ENCODE results near the gene BACH1.
A peak's percentile ranks its signal among the peaks of the same experiment; 100 is the strongest.

Gene BACH1

GRCh38 chr21:29295066-29295650, 3.6 kb upstream of the BACH1 start:
- H3K9ac ChIP-seq (ENCODE audit: low read depth, low read length): no peak overlapping the region
- no peaks in the 10 kb centered on the region for H3K27me3 ChIP-seq (ENCODE audit: control insufficient read depth, insufficient read depth, low read length)
- H3K4me2 ChIP-seq (ENCODE audit: low read length): no peak overlapping the region
- no peak overlapping the region for H3K4me3 ChIP-seq (ENCODE audit: low read length)
- H3K4me1 ChIP-seq (ENCODE audit: control insufficient read depth, insufficient read depth, low read length): peaks cover 5% of the 10 kb centered on the region
- no peaks in the 10 kb centered on the region for H3K36me3 ChIP-seq (ENCODE audit: insufficient read depth, low read length)
- H3K9me3 ChIP-seq (replicated peaks; ENCODE audit: low read length): no peaks in the 10 kb centered on the region

GRCh38 chr21:29296446-29296845, 2.3 kb upstream of the BACH1 start:
- peaks cover 12% of the 10 kb centered on the region for H3K4me1 ChIP-seq (ENCODE audit: control insufficient read depth, insufficient read depth, low read length)

GRCh38 chr21:29297483-29298347, 1.0 kb upstream of the BACH1 start:
- H3K9me3 ChIP-seq (replicated peaks; ENCODE audit: low read length): no peaks in the 10 kb centered on the region
- peaks cover 25% of the 10 kb centered on the region for H3K4me1 ChIP-seq (ENCODE audit: control insufficient read depth, insufficient read depth, low read length)
- H3K4me2 ChIP-seq (ENCODE audit: low read length): peak overlapping the region; percentile 77
- no peaks in the 10 kb centered on the region for H3K27me3 ChIP-seq (ENCODE audit: control insufficient read depth, insufficient read depth, low read length)
- H3K36me3 ChIP-seq (ENCODE audit: insufficient read depth, low read length): no peaks in the 10 kb centered on the region
- peak overlapping the region; percentile 64 for H3K4me3 ChIP-seq (ENCODE audit: low read length)
- H3K9ac ChIP-seq (ENCODE audit: low read depth, low read length): peak overlapping the region; percentile 51

More at GRCh38 chr21:29296446-29296845, 2.3 kb upstream of the BACH1 start:
- Histone ChIP-seq H3K9ac (ENCODE audit: low read depth, low read length) (no peak overlapping the region), H3K4me2 (ENCODE audit: low read length) (no peak overlapping the region), H3K9me3 (replicated peaks; ENCODE audit: low read length) (no peaks in the 10 kb centered on the region), H3K27me3 (ENCODE audit: control insufficient read depth, insufficient read depth, low read length) (no peaks in the 10 kb centered on the region), H3K4me3 (ENCODE audit: low read length) (no peak overlapping the region), H3K36me3 (ENCODE audit: insufficient read depth, low read length) (no peaks in the 10 kb centered on the region)

GRCh38 chr21:29299046-29299915, 559 bp downstream of the BACH1 start:
- no peaks in the 10 kb centered on the region for H3K36me3 ChIP-seq (ENCODE audit: insufficient read depth, low read length)
- peaks cover 36% of the 10 kb centered on the region for H3K4me1 ChIP-seq (ENCODE audit: control insufficient read depth, insufficient read depth, low read length)
- H3K9me3 ChIP-seq (replicated peaks; ENCODE audit: low read length): no peaks in the 10 kb centered on the region
- peak overlapping the region; percentile 91 for H3K9ac ChIP-seq (ENCODE audit: low read depth, low read length)
- peak overlapping the region; percentile 77 for H3K4me2 ChIP-seq (ENCODE audit: low read length)
- no peaks in the 10 kb centered on the region for H3K27me3 ChIP-seq (ENCODE audit: control insufficient read depth, insufficient read depth, low read length)
- H3K4me3 ChIP-seq (ENCODE audit: low read length): peak overlapping the region; percentile 92

GRCh38 chr21:29299916-29300806, 1.4 kb downstream of the BACH1 start:
- Histone ChIP-seq H3K9ac (ENCODE audit: low read depth, low read length) (peak overlapping the region; percentile 91), H3K4me3 (ENCODE audit: low read length) (peak overlapping the region; percentile 92), H3K27me3 (ENCODE audit: control insufficient read depth, insufficient read depth, low read length) (no peaks in the 10 kb centered on the region), H3K36me3 (ENCODE audit: insufficient read depth, low read length) (no peaks in the 10 kb centered on the region), H3K4me2 (ENCODE audit: low read length) (peak overlapping the region; percentile 77), H3K9me3 (replicated peaks; ENCODE audit: low read length) (no peaks in the 10 kb centered on the region), H3K4me1 (ENCODE audit: control insufficient read depth, insufficient read depth, low read length) (peaks cover 45% of the 10 kb centered on the region)

- Histone ChIP-seq H3K4me2 (ENCODE audit: low read length) (peak overlapping the region; percentile 77), H3K27me3 (ENCODE audit: control insufficient read depth, insufficient read depth, low read length) (no peaks in the 10 kb centered on the region), H3K4me1 (ENCODE audit: control insufficient read depth, insufficient read depth, low read length) (peaks cover 51% of the 10 kb centered on the region), H3K36me3 (ENCODE audit: insufficient read depth, low read length) (peaks cover under 1% of the 10 kb centered on the region), H3K9me3 (replicated peaks; ENCODE audit: low read length) (no peaks in the 10 kb centered on the region), H3K9ac (ENCODE audit: low read depth, low read length) (peak overlapping the region; percentile 91), H3K4me3 (ENCODE audit: low read length) (peak overlapping the region; percentile 92)
Observed at GRCh38 chr21:29300807-29301138, 2.1 kb downstream of the BACH1 start.

- no peaks in the 10 kb centered on the region for H3K9me3 ChIP-seq (replicated peaks; ENCODE audit: low read length)
- peak overlapping the region; percentile 92 for H3K4me3 ChIP-seq (ENCODE audit: low read length)
- H3K9ac ChIP-seq (ENCODE audit: low read depth, low read length): peak overlapping the region; percentile 91
- H3K36me3 ChIP-seq (ENCODE audit: insufficient read depth, low read length): peaks cover 8% of the 10 kb centered on the region
- no peaks in the 10 kb centered on the region for H3K27me3 ChIP-seq (ENCODE audit: control insufficient read depth, insufficient read depth, low read length)
- peaks cover 56% of the 10 kb centered on the region for H3K4me1 ChIP-seq (ENCODE audit: control insufficient read depth, insufficient read depth, low read length)
- H3K4me2 ChIP-seq (ENCODE audit: low read length): peak overlapping the region; percentile 77
Observed at GRCh38 chr21:29301691-29302090, 3.0 kb downstream of the BACH1 start.

- Histone ChIP-seq H3K36me3 (ENCODE audit: insufficient read depth, low read length) (peaks cover 8% of the 10 kb centered on the region), H3K27me3 (ENCODE audit: control insufficient read depth, insufficient read depth, low read length) (no peaks in the 10 kb centered on the region), H3K4me3 (ENCODE audit: low read length) (peak overlapping the region; percentile 92), H3K4me2 (ENCODE audit: low read length) (peak overlapping the region; percentile 77), H3K9me3 (replicated peaks; ENCODE audit: low read length) (no peaks in the 10 kb centered on the region), H3K9ac (ENCODE audit: low read depth, low read length) (peak overlapping the region; percentile 91), H3K4me1 (ENCODE audit: control insufficient read depth, insufficient read depth, low read length) (peaks cover 56% of the 10 kb centered on the region)
Observed at GRCh38 chr21:29302359-29302875, 3.7 kb downstream of the BACH1 start.

- Histone ChIP-seq H3K4me1 (ENCODE audit: control insufficient read depth, insufficient read depth, low read length) (peaks cover 59% of the 10 kb centered on the region), H3K36me3 (ENCODE audit: insufficient read depth, low read length) (peaks cover 8% of the 10 kb centered on the region), H3K9ac (ENCODE audit: low read depth, low read length) (peak overlapping the region; percentile 91), H3K4me2 (ENCODE audit: low read length) (peak overlapping the region; percentile 77), H3K9me3 (replicated peaks; ENCODE audit: low read length) (no peaks in the 10 kb centered on the region), H3K27me3 (ENCODE audit: control insufficient read depth, insufficient read depth, low read length) (no peaks in the 10 kb centered on the region), H3K4me3 (ENCODE audit: low read length) (peak overlapping the region; percentile 92)
Observed at GRCh38 chr21:29303288-29303687, 4.6 kb downstream of the BACH1 start.

GRCh38 chr21:29304597-29304996, 5.9 kb downstream of the BACH1 start:
- peaks cover 64% of the 10 kb centered on the region for H3K4me1 ChIP-seq (ENCODE audit: control insufficient read depth, insufficient read depth, low read length)
- H3K36me3 ChIP-seq (ENCODE audit: insufficient read depth, low read length): peaks cover 8% of the 10 kb centered on the region
- no peaks in the 10 kb centered on the region for H3K27me3 ChIP-seq (ENCODE audit: control insufficient read depth, insufficient read depth, low read length)
- H3K9me3 ChIP-seq (replicated peaks; ENCODE audit: low read length): no peaks in the 10 kb centered on the region
- peak overlapping the region; percentile 23 for H3K4me3 ChIP-seq (ENCODE audit: low read length)
- peak overlapping the region; percentile 35 for H3K9ac ChIP-seq (ENCODE audit: low read depth, low read length)
- H3K4me2 ChIP-seq (ENCODE audit: low read length): peak overlapping the region; percentile 57

All from skeletal muscle satellite cell (primary cell).